Gastrocnemius medialis (tissue), 4 donors: ENCODE results near the gene C12orf43.

Experiments
- POLR2A ChIP-seq, 2 donors: fragments of 450-650 bp; IDR thresholded peaks; one replicate each; pipeline ENCODE4 v1.6.1; 2017; ENCODE audit warnings: antibody characterized with exemption in 2 of 2, mild to moderate bottlenecking in 2 of 2, moderate library complexity in 2 of 2
- TF ChIP-seq, protein P1 (sequence below), 5 experiments: fragments of 450-650 bp in 3 of 5; fragments of 200-600 bp in 2 of 5; sonication (generic) in 2 of 5; IDR thresholded peaks in 4 of 5; conservative IDR thresholded peaks in 1 of 5; 1 replicate in 4 of 5; 2 replicates in 1 of 5; pipeline ENCODE4 v1.5.1; 2016 to 2019; ENCODE audit warnings: antibody characterized with exemption in 5 of 5, mild to moderate bottlenecking in 3 of 5, moderate library complexity in 3 of 5

GRCh38 chr12:120994589-120995337 lies 21.5 kb downstream of the C12orf43 start:
- TF ChIP-seq, protein P1, sequence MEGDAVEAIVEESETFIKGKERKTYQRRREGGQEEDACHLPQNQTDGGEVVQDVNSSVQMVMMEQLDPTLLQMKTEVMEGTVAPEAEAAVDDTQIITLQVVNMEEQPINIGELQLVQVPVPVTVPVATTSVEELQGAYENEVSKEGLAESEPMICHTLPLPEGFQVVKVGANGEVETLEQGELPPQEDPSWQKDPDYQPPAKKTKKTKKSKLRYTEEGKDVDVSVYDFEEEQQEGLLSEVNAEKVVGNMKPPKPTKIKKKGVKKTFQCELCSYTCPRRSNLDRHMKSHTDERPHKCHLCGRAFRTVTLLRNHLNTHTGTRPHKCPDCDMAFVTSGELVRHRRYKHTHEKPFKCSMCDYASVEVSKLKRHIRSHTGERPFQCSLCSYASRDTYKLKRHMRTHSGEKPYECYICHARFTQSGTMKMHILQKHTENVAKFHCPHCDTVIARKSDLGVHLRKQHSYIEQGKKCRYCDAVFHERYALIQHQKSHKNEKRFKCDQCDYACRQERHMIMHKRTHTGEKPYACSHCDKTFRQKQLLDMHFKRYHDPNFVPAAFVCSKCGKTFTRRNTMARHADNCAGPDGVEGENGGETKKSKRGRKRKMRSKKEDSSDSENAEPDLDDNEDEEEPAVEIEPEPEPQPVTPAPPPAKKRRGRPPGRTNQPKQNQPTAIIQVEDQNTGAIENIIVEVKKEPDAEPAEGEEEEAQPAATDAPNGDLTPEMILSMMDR (IDR thresholded peaks at IDR 0.05 in 4 of 5, conservative IDR thresholded peaks at IDR 0.05 in 1 of 5) = no peak
- no peak for TF ChIP-seq POLR2A (IDR thresholded peaks at IDR 0.05)
